HEK293 (cell line): ENCODE data around the gene GNB5.

ENCODE experiments used
- MEIS1 ChIP-seq: sonication (generic); formaldehyde crosslinking; IDR thresholded peaks from 2 replicates; pipeline ENCODE4 v1.8.1; 2022; ENCODE audit warnings: missing genetic modification reagents, mild to moderate bottlenecking, borderline replicate concordance
- OSR2 ChIP-seq: fragments of 450-650 bp; formaldehyde crosslinking; IDR thresholded peaks from 2 replicates; pipeline ENCODE4 v1.5.1; 2016; ENCODE audit warnings: missing biosample characterization, missing genetic modification characterization
- SCRT2 ChIP-seq: fragments of 450-650 bp; formaldehyde crosslinking; IDR thresholded peaks from 2 replicates; pipeline ENCODE4 v1.5.1; 2016; ENCODE audit warnings: missing biosample characterization, missing genetic modification characterization
- SP7 ChIP-seq: fragments of 450-650 bp; formaldehyde crosslinking; IDR thresholded peaks from 2 replicates; pipeline ENCODE4 v1.5.1; 2016; ENCODE audit warnings: missing biosample characterization, missing genetic modification characterization
- ZFP37 ChIP-seq: fragments of 450-650 bp; formaldehyde crosslinking; IDR thresholded peaks from 2 replicates; pipeline ENCODE4 v1.5.1; 2016; ENCODE audit warnings: missing biosample characterization, missing genetic modification characterization
- ZFP69B ChIP-seq: fragments of 450-650 bp; formaldehyde crosslinking; IDR thresholded peaks from 2 replicates; pipeline ENCODE4 v1.5.1; 2016; ENCODE audit warnings: missing biosample characterization, missing genetic modification characterization
- ZNF138 ChIP-seq: fragments of 450-650 bp; formaldehyde crosslinking; IDR thresholded peaks from 2 replicates; pipeline ENCODE4 v1.5.1; 2016; ENCODE audit warnings: missing biosample characterization, missing genetic modification characterization, borderline replicate concordance
- ZNF221 ChIP-seq: fragments of 450-650 bp; formaldehyde crosslinking; IDR thresholded peaks from 2 replicates; pipeline ENCODE4 v1.5.1; 2017; ENCODE audit warnings: missing biosample characterization, missing genetic modification characterization, borderline replicate concordance
- ZNF354C ChIP-seq: fragments of 450-650 bp; formaldehyde crosslinking; IDR thresholded peaks from 2 replicates; pipeline ENCODE4 v1.5.1; 2016; ENCODE audit warnings: missing biosample characterization, missing genetic modification characterization, low read depth, borderline replicate concordance
- ZNF391 ChIP-seq: fragments of 450-650 bp; formaldehyde crosslinking; IDR thresholded peaks from 2 replicates; pipeline ENCODE4 v1.5.1; 2016; ENCODE audit warnings: low read depth, missing biosample characterization, missing genetic modification characterization, borderline replicate concordance
- ZNF423 ChIP-seq: fragments of 450-650 bp; formaldehyde crosslinking; IDR thresholded peaks from 2 replicates; pipeline ENCODE4 v1.5.1; 2016; ENCODE audit warnings: missing biosample characterization, missing genetic modification characterization
- ZNF426 ChIP-seq: fragments of 450-650 bp; formaldehyde crosslinking; IDR thresholded peaks from 2 replicates; pipeline ENCODE4 v1.5.1; 2017; ENCODE audit warnings: missing biosample characterization, missing genetic modification characterization, mild to moderate bottlenecking, inconsistent platforms, moderate library complexity
- ZNF555 ChIP-seq: fragments of 450-650 bp; formaldehyde crosslinking; conservative IDR thresholded peaks from 2 replicates; pipeline ENCODE4 v1.5.1; 2017; ENCODE audit warnings: missing biosample characterization, mild to moderate bottlenecking, missing genetic modification characterization, inconsistent platforms
- ZNF571 ChIP-seq: fragments of 450-650 bp; formaldehyde crosslinking; IDR thresholded peaks from 2 replicates; pipeline ENCODE4 v1.5.0; 2017; ENCODE audit warnings: missing biosample characterization, missing genetic modification characterization
- ZNF596 ChIP-seq: fragments of 450-650 bp; IDR thresholded peaks from 2 replicates; pipeline ENCODE4 v1.5.0; 2018; ENCODE audit warnings: missing biosample characterization, mild to moderate bottlenecking, missing genetic modification characterization, moderate library complexity
- ZNF624 ChIP-seq: fragments of 450-650 bp; formaldehyde crosslinking; IDR thresholded peaks from 2 replicates; pipeline ENCODE4 v1.5.1; 2017; ENCODE audit warnings: missing biosample characterization, missing genetic modification characterization
- ZSCAN30 ChIP-seq: fragments of 450-650 bp; IDR thresholded peaks from 2 replicates; pipeline ENCODE4 v1.5.1; 2018; ENCODE audit warnings: missing biosample characterization, mild to moderate bottlenecking, missing genetic modification characterization, moderate library complexity
- TF ChIP-seq, protein P1 (sequence below): fragments of 450-650 bp; formaldehyde crosslinking; IDR thresholded peaks from 2 replicates; pipeline ENCODE4 v1.5.1; 2017; ENCODE audit warnings: missing biosample characterization, missing genetic modification characterization
- TF ChIP-seq, protein P2 (sequence below): fragments of 450-650 bp; formaldehyde crosslinking; IDR thresholded peaks from 2 replicates; pipeline ENCODE4 v1.5.1; 2016; ENCODE audit warnings: missing biosample characterization, missing genetic modification characterization
- TF ChIP-seq, protein P3 (sequence below): fragments of 450-650 bp; IDR thresholded peaks from 2 replicates; pipeline ENCODE4 v1.5.1; 2018; ENCODE audit warnings: missing biosample characterization, mild to moderate bottlenecking, missing genetic modification characterization
- TF ChIP-seq, protein P4 (sequence below): fragments of 450-650 bp; formaldehyde crosslinking; IDR thresholded peaks from 2 replicates; pipeline ENCODE4 v1.5.1; 2016; ENCODE audit warnings: missing biosample characterization, missing genetic modification characterization

GNB5 gene

DNA sequence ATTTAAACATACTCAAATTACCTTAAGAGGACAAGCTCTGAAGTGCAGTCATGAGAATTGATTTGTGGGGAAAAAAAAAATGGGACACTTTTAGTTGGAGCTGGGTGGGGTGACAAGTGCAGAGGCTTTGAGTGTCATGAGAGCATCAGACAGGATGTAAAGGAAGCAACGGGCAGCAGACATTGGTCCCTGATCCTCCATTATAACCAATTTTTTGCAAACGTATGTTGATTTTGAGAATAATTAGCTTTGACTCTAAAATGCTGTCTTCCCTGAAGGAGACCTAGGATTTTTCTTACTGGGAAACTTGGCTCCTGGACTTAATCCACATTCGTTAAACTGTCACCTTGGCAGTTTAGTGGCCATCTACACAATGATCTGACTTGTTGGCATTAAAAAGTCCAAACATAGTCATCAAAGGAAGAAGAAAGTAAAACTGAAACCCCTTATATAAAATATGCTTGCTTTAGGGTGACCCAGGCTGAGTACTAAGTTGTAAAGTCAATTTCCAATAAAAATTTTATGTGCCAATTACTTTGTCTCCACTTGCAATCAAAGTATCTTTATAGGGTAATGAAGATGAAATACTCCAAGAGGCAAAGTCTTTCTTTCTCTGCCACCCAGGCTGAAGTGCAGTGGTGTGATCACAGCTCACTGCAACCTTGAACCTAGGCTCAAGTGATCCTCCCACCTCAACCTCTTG, 124.2 kb downstream of the GNB5 start (continued):
- TF ChIP-seq, protein P1, sequence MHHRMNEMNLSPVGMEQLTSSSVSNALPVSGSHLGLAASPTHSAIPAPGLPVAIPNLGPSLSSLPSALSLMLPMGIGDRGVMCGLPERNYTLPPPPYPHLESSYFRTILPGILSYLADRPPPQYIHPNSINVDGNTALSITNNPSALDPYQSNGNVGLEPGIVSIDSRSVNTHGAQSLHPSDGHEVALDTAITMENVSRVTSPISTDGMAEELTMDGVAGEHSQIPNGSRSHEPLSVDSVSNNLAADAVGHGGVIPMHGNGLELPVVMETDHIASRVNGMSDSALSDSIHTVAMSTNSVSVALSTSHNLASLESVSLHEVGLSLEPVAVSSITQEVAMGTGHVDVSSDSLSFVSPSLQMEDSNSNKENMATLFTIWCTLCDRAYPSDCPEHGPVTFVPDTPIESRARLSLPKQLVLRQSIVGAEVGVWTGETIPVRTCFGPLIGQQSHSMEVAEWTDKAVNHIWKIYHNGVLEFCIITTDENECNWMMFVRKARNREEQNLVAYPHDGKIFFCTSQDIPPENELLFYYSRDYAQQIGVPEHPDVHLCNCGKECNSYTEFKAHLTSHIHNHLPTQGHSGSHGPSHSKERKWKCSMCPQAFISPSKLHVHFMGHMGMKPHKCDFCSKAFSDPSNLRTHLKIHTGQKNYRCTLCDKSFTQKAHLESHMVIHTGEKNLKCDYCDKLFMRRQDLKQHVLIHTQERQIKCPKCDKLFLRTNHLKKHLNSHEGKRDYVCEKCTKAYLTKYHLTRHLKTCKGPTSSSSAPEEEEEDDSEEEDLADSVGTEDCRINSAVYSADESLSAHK (tag by site-specific recombination) = peak; percentile 62; the same call in 1 of the 2 replicates
- TF ChIP-seq ZNF624 = no peak
- no peak for TF ChIP-seq ZNF391
- TF ChIP-seq ZNF221 (tag by site-specific recombination) = no peak
- no peak for TF ChIP-seq ZNF426 (tag by site-specific recombination)
- peak; percentile 18; the same call in 1 of the 2 replicates for TF ChIP-seq OSR2 (tag by site-specific recombination)
- no peak for TF ChIP-seq ZNF354C (tag by site-specific recombination)
- no peak for TF ChIP-seq ZNF596 (tag by site-specific recombination)
- TF ChIP-seq MEIS1 = no peak
- no peak for TF ChIP-seq ZNF571 (tag by site-specific recombination)
- TF ChIP-seq, protein P2, sequence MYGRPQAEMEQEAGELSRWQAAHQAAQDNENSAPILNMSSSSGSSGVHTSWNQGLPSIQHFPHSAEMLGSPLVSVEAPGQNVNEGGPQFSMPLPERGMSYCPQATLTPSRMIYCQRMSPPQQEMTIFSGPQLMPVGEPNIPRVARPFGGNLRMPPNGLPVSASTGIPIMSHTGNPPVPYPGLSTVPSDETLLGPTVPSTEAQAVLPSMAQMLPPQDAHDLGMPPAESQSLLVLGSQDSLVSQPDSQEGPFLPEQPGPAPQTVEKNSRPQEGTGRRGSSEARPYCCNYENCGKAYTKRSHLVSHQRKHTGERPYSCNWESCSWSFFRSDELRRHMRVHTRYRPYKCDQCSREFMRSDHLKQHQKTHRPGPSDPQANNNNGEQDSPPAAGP (tag by site-specific recombination) = no peak
- no peak for TF ChIP-seq ZNF138 (tag by site-specific recombination)
- TF ChIP-seq ZFP37 = no peak
- peak; percentile 39 for TF ChIP-seq ZSCAN30
- TF ChIP-seq ZFP69B (tag by site-specific recombination) = no peak
- TF ChIP-seq SCRT2 (tag by site-specific recombination) = no peak
- no peak for TF ChIP-seq ZNF555 (tag by site-specific recombination)
- TF ChIP-seq, protein P3, sequence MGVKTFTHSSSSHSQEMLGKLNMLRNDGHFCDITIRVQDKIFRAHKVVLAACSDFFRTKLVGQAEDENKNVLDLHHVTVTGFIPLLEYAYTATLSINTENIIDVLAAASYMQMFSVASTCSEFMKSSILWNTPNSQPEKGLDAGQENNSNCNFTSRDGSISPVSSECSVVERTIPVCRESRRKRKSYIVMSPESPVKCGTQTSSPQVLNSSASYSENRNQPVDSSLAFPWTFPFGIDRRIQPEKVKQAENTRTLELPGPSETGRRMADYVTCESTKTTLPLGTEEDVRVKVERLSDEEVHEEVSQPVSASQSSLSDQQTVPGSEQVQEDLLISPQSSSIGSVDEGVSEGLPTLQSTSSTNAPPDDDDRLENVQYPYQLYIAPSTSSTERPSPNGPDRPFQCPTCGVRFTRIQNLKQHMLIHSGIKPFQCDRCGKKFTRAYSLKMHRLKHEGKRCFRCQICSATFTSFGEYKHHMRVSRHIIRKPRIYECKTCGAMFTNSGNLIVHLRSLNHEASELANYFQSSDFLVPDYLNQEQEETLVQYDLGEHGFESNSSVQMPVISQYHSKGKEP = no peak
- TF ChIP-seq SP7 (tag by site-specific recombination) = no peak
- TF ChIP-seq ZNF423 = peak; percentile 58; the same call in 1 of the 2 replicates
- TF ChIP-seq, protein P4, sequence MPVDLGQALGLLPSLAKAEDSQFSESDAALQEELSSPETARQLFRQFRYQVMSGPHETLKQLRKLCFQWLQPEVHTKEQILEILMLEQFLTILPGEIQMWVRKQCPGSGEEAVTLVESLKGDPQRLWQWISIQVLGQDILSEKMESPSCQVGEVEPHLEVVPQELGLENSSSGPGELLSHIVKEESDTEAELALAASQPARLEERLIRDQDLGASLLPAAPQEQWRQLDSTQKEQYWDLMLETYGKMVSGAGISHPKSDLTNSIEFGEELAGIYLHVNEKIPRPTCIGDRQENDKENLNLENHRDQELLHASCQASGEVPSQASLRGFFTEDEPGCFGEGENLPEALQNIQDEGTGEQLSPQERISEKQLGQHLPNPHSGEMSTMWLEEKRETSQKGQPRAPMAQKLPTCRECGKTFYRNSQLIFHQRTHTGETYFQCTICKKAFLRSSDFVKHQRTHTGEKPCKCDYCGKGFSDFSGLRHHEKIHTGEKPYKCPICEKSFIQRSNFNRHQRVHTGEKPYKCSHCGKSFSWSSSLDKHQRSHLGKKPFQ (tag by site-specific recombination) = peak; percentile 93
